ENCODE data around the gene ATF3.

DNA sequence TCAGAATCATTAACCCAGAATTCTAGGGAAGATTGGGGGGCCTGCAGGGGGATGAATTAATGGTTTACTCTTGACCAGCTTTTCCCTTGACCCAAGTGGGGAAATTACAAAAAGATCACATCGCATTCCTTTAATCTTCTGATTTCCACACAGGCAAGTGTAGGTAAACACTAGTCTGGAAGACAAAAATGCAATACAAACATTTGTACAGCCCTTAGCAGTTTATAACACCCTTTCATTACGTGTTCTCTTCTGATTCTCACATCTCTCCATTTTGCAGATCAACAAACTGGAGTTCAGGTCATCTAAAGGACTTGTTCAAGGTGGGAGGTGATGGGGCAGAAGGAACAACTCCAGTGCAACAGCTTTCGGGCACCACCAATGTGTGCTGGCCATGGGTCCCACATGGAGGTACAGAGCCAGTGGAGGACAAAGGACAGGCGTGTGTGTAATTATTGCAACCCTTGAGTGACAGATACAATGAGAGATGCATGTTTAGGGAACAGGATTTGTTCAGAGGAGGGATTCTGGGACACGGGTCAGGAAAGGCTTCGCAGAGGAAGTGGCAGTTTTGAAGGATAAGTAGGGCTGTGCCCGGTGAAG is 20.4 kb downstream of the ATF3 start:
- TF ChIP-seq CTCF (IDR thresholded peaks at IDR 0.05; ENCODE audit: low read depth, low read length, poor library complexity, severe bottlenecking) (no peak), EZH2phosphoT487 (IDR thresholded peaks at IDR 0.05; ENCODE audit: borderline replicate concordance, low read length) (no peak)
